Mucosa of stomach (tissue), 1 donor: ENCODE results near the gene MID1.

Experiments
- H3K27me3 ChIP-seq: one replicate; pipeline ENCODE4 v1.7.0; 2013; ENCODE audit warnings: mild to moderate bottlenecking, low read length; ENCODE audit not compliant: control insufficient read depth, insufficient read depth
- H3K36me3 ChIP-seq: one replicate; pipeline ENCODE4 v1.7.0; 2013; ENCODE audit warnings: low read length; ENCODE audit not compliant: control insufficient read depth, insufficient read depth
- H3K4me1 ChIP-seq: one replicate; pipeline ENCODE4 v1.7.0; 2013; ENCODE audit warnings: mild to moderate bottlenecking, low read length; ENCODE audit not compliant: control insufficient read depth, insufficient read depth
- H3K4me3 ChIP-seq: one replicate; pipeline ENCODE4 v1.7.0; 2013; ENCODE audit warnings: low read length
- H3K9ac ChIP-seq: one replicate; pipeline ENCODE4 v1.7.0; 2013; ENCODE audit warnings: mild to moderate bottlenecking, low read length, moderate library complexity
- H3K9me3 ChIP-seq: one replicate; pipeline ENCODE4 v1.7.0; 2013; ENCODE audit warnings: mild to moderate bottlenecking, low read length, moderate library complexity; ENCODE audit not compliant: control insufficient read depth
- donor health status: Pancreatic carcinoma.

The MID1 gene, protein sequence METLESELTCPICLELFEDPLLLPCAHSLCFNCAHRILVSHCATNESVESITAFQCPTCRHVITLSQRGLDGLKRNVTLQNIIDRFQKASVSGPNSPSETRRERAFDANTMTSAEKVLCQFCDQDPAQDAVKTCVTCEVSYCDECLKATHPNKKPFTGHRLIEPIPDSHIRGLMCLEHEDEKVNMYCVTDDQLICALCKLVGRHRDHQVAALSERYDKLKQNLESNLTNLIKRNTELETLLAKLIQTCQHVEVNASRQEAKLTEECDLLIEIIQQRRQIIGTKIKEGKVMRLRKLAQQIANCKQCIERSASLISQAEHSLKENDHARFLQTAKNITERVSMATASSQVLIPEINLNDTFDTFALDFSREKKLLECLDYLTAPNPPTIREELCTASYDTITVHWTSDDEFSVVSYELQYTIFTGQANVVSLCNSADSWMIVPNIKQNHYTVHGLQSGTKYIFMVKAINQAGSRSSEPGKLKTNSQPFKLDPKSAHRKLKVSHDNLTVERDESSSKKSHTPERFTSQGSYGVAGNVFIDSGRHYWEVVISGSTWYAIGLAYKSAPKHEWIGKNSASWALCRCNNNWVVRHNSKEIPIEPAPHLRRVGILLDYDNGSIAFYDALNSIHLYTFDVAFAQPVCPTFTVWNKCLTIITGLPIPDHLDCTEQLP

DNA sequence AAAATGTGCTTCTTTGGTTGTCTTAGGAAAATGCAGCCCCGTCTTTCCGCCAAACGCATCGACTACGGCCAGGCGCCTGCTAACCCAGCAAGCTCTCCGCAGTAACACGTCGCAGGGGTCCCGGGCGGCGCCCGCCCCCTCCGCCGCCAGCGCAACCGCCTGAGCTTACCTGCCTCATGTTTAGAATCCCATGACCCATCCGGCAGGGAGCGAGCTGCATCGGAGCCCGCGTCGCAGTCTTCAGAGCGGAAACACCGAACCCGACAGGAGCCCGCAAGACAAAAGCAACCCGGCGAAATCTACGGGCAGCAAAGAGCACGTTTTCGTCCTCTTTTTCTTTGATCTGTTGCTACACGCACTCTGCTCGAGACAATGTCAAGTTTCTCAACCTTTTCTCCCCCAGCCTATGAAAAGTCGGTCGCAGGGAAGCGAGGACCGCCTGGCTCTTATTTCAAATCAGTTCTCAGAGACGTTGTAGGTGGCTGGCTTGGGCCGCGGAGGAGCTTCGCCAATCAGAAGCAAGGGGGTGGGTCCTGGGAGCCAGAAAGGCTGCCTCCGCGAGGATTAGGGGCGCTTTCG lies at the start of gene MID1:
MID1 (minus strand) TSS at position 465 of the 579 bp plus-strand sequence. CDS start 53,038 bp downstream, outside the sequence.
- Histone ChIP-seq H3K9ac (peak within 1 kb of the TSS; percentile 60), H3K4me3 (peak within 1 kb of the TSS; percentile 56), H3K4me1 (peaks cover 11% of the 10 kb centered on the region), H3K36me3 (no peaks in the 10 kb centered on the region), H3K27me3 (no peaks in the 10 kb centered on the region), H3K9me3 (no peaks in the 10 kb centered on the region)

DNA sequence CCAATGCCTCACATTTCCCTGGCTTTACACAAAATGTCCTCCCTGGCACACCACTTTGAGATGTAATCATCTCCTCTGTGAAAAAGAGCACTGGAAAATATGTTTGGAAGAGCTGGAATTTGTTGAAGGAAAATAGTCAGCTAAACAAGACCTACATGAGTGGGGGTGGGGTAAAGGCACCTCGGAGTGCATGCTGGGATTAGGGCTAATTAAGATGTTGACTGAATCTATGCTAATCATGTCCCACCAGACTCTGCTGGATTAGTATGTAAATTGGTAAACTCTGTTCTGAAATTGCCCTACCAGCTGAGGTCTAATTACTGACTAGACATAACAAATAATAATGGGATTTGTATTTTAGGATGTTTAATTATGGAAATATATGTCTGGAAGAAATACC lies 46.8 kb upstream of the MID1 start:
- H3K9ac ChIP-seq, result no peak overlapping the region
- no peak overlapping the region for H3K4me3 ChIP-seq
- H3K4me1 ChIP-seq, result no peaks in the 10 kb centered on the region
- no peaks in the 10 kb centered on the region for H3K36me3 ChIP-seq
- no peaks in the 10 kb centered on the region for H3K9me3 ChIP-seq
- no peaks in the 10 kb centered on the region for H3K27me3 ChIP-seq

GRCh38 chrX:10666102-10666501 lies 45.7 kb upstream of the MID1 start:
- H3K27me3 ChIP-seq, result no peaks in the 10 kb centered on the region

GRCh38 chrX:10665681-10666080 lies 45.3 kb upstream of the MID1 start:
- Histone ChIP-seq H3K4me3 (no peak overlapping the region), H3K36me3 (no peaks in the 10 kb centered on the region), H3K9me3 (no peaks in the 10 kb centered on the region), H3K9ac (no peak overlapping the region), H3K4me1 (no peaks in the 10 kb centered on the region), H3K27me3 (no peaks in the 10 kb centered on the region)

More at GRCh38 chrX:10666102-10666501, 45.7 kb upstream of the MID1 start:
- no peaks in the 10 kb centered on the region for H3K9me3 ChIP-seq
- no peak overlapping the region for H3K4me3 ChIP-seq
- H3K9ac ChIP-seq, result no peak overlapping the region
- H3K36me3 ChIP-seq, result no peaks in the 10 kb centered on the region
- H3K4me1 ChIP-seq, result no peaks in the 10 kb centered on the region

GRCh38 chrX:10660171-10660570 lies 39.8 kb upstream of the MID1 start:
- Histone ChIP-seq H3K4me1 (no peaks in the 10 kb centered on the region), H3K9me3 (no peaks in the 10 kb centered on the region), H3K9ac (no peak overlapping the region), H3K27me3 (no peaks in the 10 kb centered on the region), H3K36me3 (no peaks in the 10 kb centered on the region), H3K4me3 (no peak overlapping the region)

- Histone ChIP-seq H3K4me3 (no peak overlapping the region), H3K9me3 (no peaks in the 10 kb centered on the region), H3K4me1 (no peaks in the 10 kb centered on the region), H3K9ac (no peak overlapping the region), H3K36me3 (no peaks in the 10 kb centered on the region), H3K27me3 (no peaks in the 10 kb centered on the region)
These were observed 35.8 kb upstream of the MID1 start for GRCh38 chrX:10656214-10656613.

DNA sequence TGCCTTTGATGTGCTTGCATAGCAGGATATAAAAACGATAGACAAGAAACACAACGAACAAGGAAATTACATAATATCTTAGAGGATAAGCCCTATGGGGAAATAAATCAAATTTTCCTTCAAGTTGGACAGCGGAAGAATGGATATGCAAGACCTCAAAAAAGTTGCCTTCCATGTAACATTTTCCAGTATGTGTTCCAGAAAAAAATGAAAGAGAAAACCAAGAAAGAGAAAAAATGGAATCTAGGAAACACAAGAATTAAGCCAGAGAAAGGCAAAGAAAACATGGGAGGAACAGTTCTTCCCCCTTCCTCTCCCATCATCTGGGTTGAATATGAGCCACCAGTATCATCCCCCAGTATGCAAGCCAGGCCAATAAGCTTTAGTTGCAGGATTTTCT lies 34.6 kb upstream of the MID1 start:
- no peak overlapping the region for H3K4me3 ChIP-seq
- H3K36me3 ChIP-seq, result no peaks in the 10 kb centered on the region
- H3K9me3 ChIP-seq, result no peaks in the 10 kb centered on the region
- no peaks in the 10 kb centered on the region for H3K4me1 ChIP-seq
- H3K9ac ChIP-seq, result no peak overlapping the region
- no peaks in the 10 kb centered on the region for H3K27me3 ChIP-seq

DNA sequence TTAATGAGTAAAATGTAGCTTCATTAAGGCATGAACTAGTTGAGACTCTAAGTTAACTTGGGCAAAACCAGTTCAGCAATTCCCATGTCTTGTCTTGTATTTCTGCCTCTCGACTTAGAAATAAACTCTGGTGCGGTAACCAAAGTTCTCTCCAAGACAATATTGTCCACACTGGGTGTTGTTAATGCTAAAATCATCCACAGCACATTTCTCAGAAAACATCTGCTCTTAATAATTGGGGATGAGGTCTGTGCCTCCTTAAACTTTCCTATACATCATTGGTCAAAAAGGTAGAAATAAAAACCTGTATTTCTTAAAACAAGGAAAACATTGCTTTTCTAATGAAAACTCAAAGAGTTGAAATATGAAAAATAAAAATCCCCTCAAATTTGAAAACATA lies 32.9 kb upstream of the MID1 start:
- no peak overlapping the region for H3K9ac ChIP-seq
- no peak overlapping the region for H3K4me3 ChIP-seq
- H3K4me1 ChIP-seq, result no peaks in the 10 kb centered on the region
- no peaks in the 10 kb centered on the region for H3K27me3 ChIP-seq
- H3K9me3 ChIP-seq, result no peaks in the 10 kb centered on the region
- H3K36me3 ChIP-seq, result no peaks in the 10 kb centered on the region

- Histone ChIP-seq H3K4me3 (no peak overlapping the region), H3K4me1 (no peaks in the 10 kb centered on the region), H3K9ac (no peak overlapping the region), H3K9me3 (no peaks in the 10 kb centered on the region), H3K27me3 (no peaks in the 10 kb centered on the region), H3K36me3 (no peaks in the 10 kb centered on the region)
These were observed 28.9 kb upstream of the MID1 start for GRCh38 chrX:10649265-10649664.

GRCh38 chrX:10648614-10649013 lies 28.2 kb upstream of the MID1 start:
- no peak overlapping the region for H3K9ac ChIP-seq
- H3K36me3 ChIP-seq, result no peaks in the 10 kb centered on the region
- H3K27me3 ChIP-seq, result no peaks in the 10 kb centered on the region
- no peaks in the 10 kb centered on the region for H3K4me1 ChIP-seq
- no peak overlapping the region for H3K4me3 ChIP-seq
- no peaks in the 10 kb centered on the region for H3K9me3 ChIP-seq

GRCh38 chrX:10636851-10637250 lies 16.5 kb upstream of the MID1 start:
- Histone ChIP-seq H3K36me3 (no peaks in the 10 kb centered on the region), H3K9me3 (no peaks in the 10 kb centered on the region), H3K27me3 (no peaks in the 10 kb centered on the region), H3K4me1 (no peaks in the 10 kb centered on the region), H3K4me3 (no peak overlapping the region), H3K9ac (no peak overlapping the region)

DNA sequence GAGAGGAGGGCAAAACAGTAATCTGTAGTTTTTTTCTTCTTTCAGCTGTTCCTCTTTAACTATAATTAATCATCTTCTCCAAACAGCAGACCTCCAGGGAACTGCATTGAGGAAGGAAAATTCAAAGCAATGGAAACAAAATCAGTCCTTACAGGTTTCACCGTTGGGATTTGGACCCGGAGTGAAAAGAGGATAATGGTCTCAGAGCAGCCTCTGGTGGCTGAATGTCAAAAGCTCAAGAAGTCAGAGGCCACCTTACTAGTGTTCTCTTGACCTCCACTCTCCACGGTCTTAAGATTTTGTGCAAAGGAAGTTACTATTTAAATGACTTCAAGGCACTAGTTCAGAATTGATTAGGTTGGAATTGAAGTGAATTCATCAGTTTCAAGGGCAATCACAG lies 16.0 kb upstream of the MID1 start:
- H3K4me3 ChIP-seq, result no peak overlapping the region
- no peaks in the 10 kb centered on the region for H3K27me3 ChIP-seq
- no peaks in the 10 kb centered on the region for H3K36me3 ChIP-seq
- no peak overlapping the region for H3K9ac ChIP-seq
- H3K4me1 ChIP-seq, result no peaks in the 10 kb centered on the region
- H3K9me3 ChIP-seq, result no peaks in the 10 kb centered on the region
